Head of caudate nucleus (tissue), 42 donors: ENCODE data around the gene SHTN1.

Experiments used
- DNase-seq, 42 donors: peaks; one replicate each; pipeline versions ENCODE4 v3.0.0 to v3.0.0-alpha.2; 2020 to 2021; ENCODE audit warnings: mixed read lengths in 7 of 42
- intact Hi-C: fragments of 100-400 bp; cut with DNase I; formaldehyde crosslinking; loops from one replicate; pipeline ENCODE4 v1.15.0; 2022

SHTN1 gene

GRCh38 chr10:116882639-116883038 is 122.3 kb downstream of the SHTN1 start:
- intact Hi-C loops, result no loop called here
- DNase-seq, result no peak

- intact Hi-C loops, result no loop called here
- peak in 32 of 42 donors; percentile 6 to 74 (median 39) for DNase-seq
These were observed 124.1 kb downstream of the SHTN1 start for GRCh38 chr10:116880716-116881482.

GRCh38 chr10:116879817-116880216 is 125.2 kb downstream of the SHTN1 start:
- no peak for DNase-seq
- intact Hi-C loops, result no loop called here

DNA sequence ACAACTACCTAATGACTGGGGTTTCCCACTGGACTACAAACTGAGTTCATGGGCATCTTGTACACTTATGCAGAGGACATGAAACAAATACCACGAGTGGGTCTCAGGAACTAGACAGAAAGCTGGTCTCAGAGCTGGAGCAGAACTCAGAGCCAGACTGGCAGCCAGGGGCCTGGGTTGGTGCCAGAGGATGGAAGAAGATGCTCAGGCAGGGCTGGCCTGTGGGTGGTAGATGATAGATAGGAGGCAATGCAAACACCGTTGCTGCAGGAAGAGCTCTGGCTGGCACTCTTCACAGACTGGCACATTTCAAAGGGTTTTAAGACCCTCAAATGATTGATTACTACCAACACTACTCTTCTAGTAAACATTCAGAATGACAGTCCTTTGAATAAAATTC is 126.9 kb downstream of the SHTN1 start:
- intact Hi-C loops, result no loop called here
- DNase-seq, result peak in 17 of 42 donors; percentile 7 to 79 (median 39)

GRCh38 chr10:116877391-116877790 is 127.6 kb downstream of the SHTN1 start:
- no peak for DNase-seq
- intact Hi-C loops, result no loop called here

DNA sequence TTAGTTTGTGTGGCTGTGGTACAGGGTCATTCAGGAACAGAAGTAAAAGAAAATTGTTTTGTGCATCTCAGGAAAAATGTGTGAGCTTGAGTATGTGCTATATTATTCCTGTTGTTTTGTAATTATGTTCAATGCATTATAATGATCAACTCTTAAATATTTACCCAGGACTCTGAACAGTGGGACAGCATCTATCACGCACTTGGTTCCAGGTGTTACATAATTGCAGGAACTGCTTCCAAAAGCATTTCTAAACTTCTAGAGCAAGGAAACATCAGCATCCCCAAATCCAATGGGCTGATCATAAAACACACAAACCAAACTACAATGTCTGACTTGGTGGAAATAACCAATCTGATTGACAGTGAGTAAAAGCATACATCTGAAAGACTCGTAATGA is 129.1 kb downstream of the SHTN1 start:
- no peak for DNase-seq
- intact Hi-C loops, result no loop called here

- intact Hi-C loops, result no loop called here
These were observed 131.9 kb downstream of the SHTN1 start for GRCh38 chr10:116873134-116873533.

GRCh38 chr10:116870949-116871348 is 134.0 kb downstream of the SHTN1 start:
- intact Hi-C loops, result no loop called here
- DNase-seq, result no peak

More at GRCh38 chr10:116873134-116873533, 131.9 kb downstream of the SHTN1 start:
- DNase-seq, result no peak

DNA sequence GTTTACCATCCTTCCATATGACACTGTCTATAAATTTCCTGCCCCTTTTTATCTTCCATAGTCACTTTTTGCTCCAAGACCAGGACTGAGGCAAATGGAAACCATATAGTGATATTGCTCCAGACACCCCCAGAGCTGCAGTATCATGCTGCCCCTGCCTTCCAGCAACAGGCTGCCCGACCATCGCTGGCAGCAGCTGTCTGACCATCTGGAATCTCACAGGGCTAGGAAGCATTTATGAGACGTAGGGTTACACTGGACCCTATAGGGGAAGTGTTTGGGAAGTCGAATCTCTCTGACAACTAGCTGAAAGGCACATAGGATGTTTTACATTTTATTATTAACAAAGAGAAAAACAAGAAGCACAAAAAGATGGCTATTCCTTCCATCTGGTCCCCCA is 136.3 kb downstream of the SHTN1 start:
- intact Hi-C loops, result no loop called here
- no peak for DNase-seq

DNA sequence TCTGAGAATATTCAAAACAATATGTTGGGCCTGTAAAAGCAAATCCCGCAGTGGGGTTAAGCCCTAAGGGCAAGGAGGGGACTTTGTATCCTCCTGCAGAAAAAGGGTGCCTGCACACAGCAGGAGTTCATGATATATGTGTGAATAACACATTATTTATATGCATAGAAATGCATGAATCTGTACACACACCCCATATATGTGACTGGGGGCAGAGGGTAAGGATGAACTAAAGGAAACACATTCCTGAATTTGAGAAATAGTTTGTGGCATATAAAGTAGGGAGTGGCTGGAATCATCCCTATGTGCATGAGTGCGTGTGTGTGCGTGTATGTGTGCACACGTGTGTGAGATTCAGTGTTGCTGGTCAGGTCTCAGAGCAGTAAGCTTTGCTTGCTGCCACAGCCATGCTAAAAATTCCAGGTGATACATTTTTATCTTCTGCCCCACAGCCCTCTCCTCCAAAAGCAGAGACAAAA is 136.8 kb downstream of the SHTN1 start:
- intact Hi-C loops, result no loop called here
- DNase-seq, result no peak

GRCh38 chr10:116866987-116867595 is 137.9 kb downstream of the SHTN1 start:
- intact Hi-C loops, result no loop called here
- no peak for DNase-seq

GRCh38 chr10:116866066-116866465 is 138.9 kb downstream of the SHTN1 start:
- intact Hi-C loops, result no loop called here
- no peak for DNase-seq

- intact Hi-C loops, result no loop called here
- DNase-seq, result no peak
These were observed 140.6 kb downstream of the SHTN1 start for GRCh38 chr10:116864436-116864835.

- no peak for DNase-seq
- intact Hi-C loops, result no loop called here
These were observed 143.2 kb downstream of the SHTN1 start for GRCh38 chr10:116861796-116862195.

DNA sequence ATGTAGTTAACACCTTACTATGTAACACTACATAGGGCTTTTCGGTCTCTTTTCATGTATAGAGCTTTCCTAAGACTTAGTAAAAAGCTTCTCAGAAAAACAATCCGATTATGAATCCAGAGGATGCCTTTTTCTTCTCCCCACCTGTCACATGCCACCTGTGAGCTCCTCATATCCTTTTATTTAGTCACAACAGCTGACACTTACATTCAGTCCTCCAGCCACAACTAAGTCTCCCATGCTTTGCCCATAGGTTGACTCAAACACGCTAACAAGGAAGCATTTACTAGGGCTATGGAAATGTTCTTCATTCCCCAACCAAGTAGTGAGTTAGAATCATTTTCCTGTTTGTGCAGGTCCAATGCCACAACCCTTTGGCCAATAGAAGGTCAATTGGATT is 147.8 kb downstream of the SHTN1 start:
- intact Hi-C loops, result no loop called here

DNA sequence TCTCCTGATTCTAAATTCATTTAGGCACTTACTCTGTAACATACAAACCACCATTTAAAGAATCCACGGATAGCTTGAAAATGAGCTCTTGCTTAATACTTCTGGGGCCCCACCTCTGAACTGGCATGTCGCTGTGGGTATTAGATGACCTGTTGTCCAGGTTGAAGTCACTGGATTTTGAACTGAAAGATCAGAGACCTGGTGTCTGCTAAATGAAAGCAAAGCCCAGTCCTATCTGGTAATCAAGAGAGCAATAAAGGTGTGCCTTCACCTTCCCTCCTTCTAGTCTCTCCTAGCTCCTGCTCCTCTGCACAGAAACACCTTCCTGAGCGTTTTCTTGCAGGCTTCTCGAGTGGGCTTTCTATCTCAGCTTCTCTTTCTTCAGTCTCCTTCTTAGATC is 151.3 kb downstream of the SHTN1 start:
- no peak for DNase-seq
- intact Hi-C loops, result no loop called here

More for the DNA sequence above, 147.8 kb downstream of the SHTN1 start:
- DNase-seq, result no peak

- intact Hi-C loops, result no loop called here
- no peak for DNase-seq
These were observed 151.7 kb downstream of the SHTN1 start for GRCh38 chr10:116853287-116853686.

DNA sequence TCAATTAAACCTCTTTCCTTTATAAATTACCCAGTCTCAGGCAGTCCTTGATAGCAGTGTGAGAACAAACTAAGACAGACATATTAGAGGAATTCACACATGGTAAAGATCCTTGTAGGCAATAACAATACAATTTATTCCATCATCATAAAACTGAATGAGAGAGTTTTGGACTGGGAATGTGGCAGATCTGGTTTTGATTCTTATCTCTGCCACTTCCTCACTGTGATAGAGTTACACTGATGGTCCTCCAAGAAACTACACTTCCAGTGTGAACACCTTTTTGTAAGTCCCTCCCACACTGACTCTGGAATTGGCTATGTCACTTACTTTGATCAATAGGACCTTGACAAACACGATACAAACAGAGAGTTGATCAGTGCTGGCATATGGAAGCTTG is 152.7 kb downstream of the SHTN1 start:
- DNase-seq, result no peak
- intact Hi-C loops, result no loop called here

- no peak for DNase-seq
- intact Hi-C loops, result no loop called here
These were observed 154.9 kb downstream of the SHTN1 start for GRCh38 chr10:116850058-116850611.

DNA sequence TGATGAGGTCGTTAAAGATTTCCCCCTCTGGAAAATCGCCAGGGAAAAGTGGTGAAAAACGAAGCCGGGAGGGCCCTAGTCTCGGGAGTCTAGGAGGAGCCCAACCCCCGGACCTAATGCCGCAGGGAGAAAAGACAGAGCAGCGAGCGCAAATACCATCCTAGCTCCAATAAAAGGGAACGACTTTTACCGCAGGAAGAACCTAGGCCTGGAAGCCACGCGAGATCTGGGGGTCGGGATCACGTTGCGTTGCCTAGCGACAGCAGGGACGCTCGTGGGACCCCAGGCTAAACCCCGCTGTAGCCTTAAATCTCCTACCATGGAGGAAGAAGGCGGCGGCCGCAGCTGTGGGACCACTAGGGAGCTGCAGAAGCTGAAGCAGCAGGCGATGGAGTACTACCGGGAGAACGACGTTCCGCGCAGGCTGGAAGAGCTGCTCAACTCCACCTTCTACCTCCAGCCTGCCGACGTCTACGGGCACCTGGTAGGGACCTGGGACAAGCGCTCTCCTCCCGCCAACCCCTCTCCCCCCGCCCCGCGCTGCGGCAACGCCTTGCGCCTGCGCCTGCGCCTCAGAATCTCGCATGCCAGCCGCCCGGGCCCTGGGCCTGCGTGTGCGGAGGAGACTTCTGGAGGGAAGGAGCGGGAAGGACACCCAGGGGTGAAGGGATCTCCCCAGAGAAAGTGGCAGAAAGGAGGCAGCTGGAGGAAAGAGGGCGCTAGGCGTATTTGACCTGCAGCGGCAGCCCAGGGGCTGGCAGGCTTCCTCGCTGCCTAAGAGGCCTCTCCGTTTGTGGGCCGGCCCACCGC is 155.5 kb downstream of the SHTN1 start, which contains the start of gene ENO4:
TSS of gene ENO4 (plus strand) at position 252 of the 810 bp plus-strand sequence. CDS start at position 320, 68 bp downstream.
- peak; percentile 53 to 94 (median 87) for DNase-seq
- intact Hi-C loops, result no loop called here
